Tibial artery (tissue), 4 donors: ENCODE data around the gene HCLS1.

Experiments
- DNase-seq, 2 donors: peaks; one replicate each; pipeline ENCODE4 v3.0.0-alpha.2; 2019
- H3K27ac ChIP-seq, 2 donors: fragments of 200-600 bp; sonication (generic) in 1 of 2; 1 replicate in 1 of 2; 2 replicates in 1 of 2; pipeline ENCODE4 v1.5.1; 2018 to 2019; ENCODE audit warnings: mild to moderate bottlenecking in 1 of 2
- H3K27me3 ChIP-seq, 2 donors: fragments of 200-600 bp; sonication (generic) in 1 of 2; one replicate each; pipeline versions ENCODE4 v1.5.1 to v1.6.0; 2016 to 2019
- H3K36me3 ChIP-seq, 3 donors: fragments of 200-600 bp; sonication (generic) in 2 of 3; one replicate each; pipeline ENCODE4 v1.5.1; 2016 to 2019; ENCODE audit warnings: mild to moderate bottlenecking in 2 of 3
- H3K4me1 ChIP-seq, 4 donors: fragments of 200-600 bp; sonication (generic) in 2 of 4; 1 replicate in 3 of 4; 2 replicates in 1 of 4; pipeline ENCODE4 v1.5.1; 2016 to 2019
- H3K4me3 ChIP-seq, 2 donors: fragments of 200-600 bp; sonication (generic) in 1 of 2; 1 replicate in 1 of 2; 2 replicates in 1 of 2; pipeline ENCODE4 v1.5.1; 2018 to 2019; ENCODE audit warnings: mild to moderate bottlenecking in 2 of 2
- H3K9me3 ChIP-seq, 3 donors: fragments of 200-600 bp; sonication (generic) in 1 of 3; one replicate each; pipeline ENCODE4 v1.5.1; 2016 to 2019
- intact Hi-C: fragments of 100-400 bp; cut with DNase I; formaldehyde crosslinking; loops from one replicate; pipeline ENCODE4 v1.15.0; 2023; ENCODE audit warnings: low total_unique reads
- TF ChIP-seq, protein P1 (sequence below), 2 experiments: fragments of 200-600 bp in 1 of 2; fragments of 450-650 bp in 1 of 2; IDR thresholded peaks; one replicate each; pipeline ENCODE4 v1.5.1; 2017 to 2019; ENCODE audit warnings: antibody characterized with exemption in 2 of 2, mild to moderate bottlenecking in 1 of 2, moderate library complexity in 1 of 2

HCLS1 gene

DNA sequence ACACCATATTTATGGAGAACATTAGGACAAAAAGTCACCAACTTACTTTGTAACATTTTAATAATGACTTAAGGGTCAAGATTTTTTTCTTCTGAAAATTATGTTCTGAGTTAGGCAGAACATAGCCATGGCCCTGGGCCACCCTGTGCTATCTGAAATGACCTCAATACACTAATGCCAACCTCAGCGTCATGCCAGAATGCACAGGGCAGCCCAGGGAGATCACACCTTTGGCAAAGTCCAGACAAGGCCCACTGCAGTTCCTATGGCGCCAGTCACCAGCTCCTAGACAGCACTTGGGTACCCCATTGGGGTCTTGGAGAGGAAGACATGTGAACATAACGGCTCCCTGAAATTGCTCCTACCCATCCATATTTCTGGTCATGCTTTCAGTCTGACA is 33.1 kb downstream of the HCLS1 start:
- Histone ChIP-seq H3K36me3 (no peaks in the 10 kb centered on the region), H3K4me3 (no peak overlapping the region), H3K27ac (no peak overlapping the region), H3K9me3 (no peaks in the 10 kb centered on the region), H3K27me3 (no peaks in the 10 kb centered on the region), H3K4me1 (no peaks in the 10 kb centered on the region)
- TF ChIP-seq, protein P1, sequence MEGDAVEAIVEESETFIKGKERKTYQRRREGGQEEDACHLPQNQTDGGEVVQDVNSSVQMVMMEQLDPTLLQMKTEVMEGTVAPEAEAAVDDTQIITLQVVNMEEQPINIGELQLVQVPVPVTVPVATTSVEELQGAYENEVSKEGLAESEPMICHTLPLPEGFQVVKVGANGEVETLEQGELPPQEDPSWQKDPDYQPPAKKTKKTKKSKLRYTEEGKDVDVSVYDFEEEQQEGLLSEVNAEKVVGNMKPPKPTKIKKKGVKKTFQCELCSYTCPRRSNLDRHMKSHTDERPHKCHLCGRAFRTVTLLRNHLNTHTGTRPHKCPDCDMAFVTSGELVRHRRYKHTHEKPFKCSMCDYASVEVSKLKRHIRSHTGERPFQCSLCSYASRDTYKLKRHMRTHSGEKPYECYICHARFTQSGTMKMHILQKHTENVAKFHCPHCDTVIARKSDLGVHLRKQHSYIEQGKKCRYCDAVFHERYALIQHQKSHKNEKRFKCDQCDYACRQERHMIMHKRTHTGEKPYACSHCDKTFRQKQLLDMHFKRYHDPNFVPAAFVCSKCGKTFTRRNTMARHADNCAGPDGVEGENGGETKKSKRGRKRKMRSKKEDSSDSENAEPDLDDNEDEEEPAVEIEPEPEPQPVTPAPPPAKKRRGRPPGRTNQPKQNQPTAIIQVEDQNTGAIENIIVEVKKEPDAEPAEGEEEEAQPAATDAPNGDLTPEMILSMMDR (IDR thresholded peaks at IDR 0.05): no peak
- no peak for DNase-seq
- intact Hi-C loops: no loop called here

DNA sequence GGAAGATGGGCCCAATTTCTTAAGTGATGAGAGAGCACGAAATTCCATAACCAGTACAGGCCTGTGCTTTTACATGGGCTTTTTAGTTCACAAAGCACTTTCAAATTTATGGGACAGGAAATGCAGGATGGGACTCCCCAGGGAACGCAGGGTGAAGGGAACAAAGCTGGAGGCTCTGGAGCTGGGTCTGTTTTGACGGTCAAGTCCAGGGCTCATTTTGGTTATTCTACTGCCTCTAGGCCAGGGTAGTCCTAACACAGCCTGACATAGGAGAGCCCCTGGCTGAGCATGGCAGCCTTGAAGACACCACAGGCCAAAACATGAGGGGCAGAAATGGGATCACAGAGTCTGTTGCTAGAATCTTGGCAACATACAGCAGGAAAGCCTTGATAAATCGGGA is 33.5 kb downstream of the HCLS1 start:
- TF ChIP-seq, protein P1 (IDR thresholded peaks at IDR 0.05): no peak

DNA sequence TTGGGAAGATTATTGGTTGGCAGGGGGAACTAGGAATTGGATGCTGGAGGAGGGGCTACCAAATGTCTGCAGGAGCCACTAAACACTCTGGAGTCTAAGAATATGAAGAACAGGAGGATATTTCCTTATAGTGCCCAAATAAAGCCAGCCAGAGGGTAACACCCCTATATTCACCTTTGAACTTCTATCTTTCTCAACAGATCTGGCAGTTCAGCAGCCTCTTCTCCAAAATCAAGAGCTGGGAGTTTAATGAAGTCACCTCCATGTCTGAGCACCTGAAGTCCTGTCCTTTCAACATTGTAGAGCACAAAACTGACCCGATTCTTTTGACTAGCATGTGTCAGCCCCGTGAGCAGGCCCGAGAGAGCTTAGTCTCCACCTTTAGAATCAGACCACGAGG is 34.2 kb downstream of the HCLS1 start:
- intact Hi-C loops: no loop called here
- Histone ChIP-seq H3K9me3 (no peaks in the 10 kb centered on the region), H3K27ac (no peak overlapping the region), H3K4me3 (no peak overlapping the region), H3K27me3 (no peaks in the 10 kb centered on the region), H3K4me1 (no peaks in the 10 kb centered on the region), H3K36me3 (no peaks in the 10 kb centered on the region)
- TF ChIP-seq, protein P1 (IDR thresholded peaks at IDR 0.05): no peak
- DNase-seq: no peak

More for the DNA sequence above, 33.5 kb downstream of the HCLS1 start:
- Histone ChIP-seq H3K36me3 (no peaks in the 10 kb centered on the region), H3K27me3 (no peaks in the 10 kb centered on the region), H3K9me3 (no peaks in the 10 kb centered on the region), H3K27ac (no peak overlapping the region), H3K4me3 (no peak overlapping the region), H3K4me1 (no peaks in the 10 kb centered on the region)
- intact Hi-C loops: no loop called here
- no peak for DNase-seq

DNA sequence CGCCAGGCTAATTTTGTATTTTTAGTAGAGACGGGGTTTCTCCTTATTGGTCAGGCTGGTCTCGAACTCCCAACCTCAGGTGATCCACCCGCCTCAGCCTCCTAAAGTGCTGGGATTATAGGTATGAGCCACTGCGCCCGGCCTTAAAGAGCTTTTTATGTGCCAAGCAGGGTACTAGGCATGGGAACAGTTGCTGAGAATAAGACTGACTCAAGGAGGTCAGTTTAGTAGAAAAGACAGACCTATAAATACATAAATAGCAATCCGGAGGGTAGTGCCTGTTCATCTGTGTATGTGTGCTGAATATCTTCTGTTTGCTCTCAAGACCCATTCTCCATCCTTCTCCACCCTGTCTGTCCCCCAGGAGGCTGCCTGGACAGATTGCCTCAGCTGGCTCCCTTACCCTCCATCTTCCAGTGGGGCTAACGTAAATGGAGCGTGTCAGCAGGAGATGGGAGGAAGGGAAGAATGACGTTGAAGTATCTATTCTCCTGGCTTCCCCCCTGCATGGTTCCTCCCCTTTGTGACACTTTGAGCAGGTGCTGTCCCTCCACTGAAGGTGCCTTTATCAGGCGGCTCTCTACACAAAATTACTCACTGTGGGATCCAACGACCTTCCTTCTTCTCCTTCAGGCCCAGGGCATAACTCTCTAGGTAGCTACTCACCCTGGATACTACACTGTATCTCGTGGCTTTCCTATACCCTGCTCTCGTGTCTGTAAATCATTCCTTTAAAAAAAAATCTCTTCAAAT is 36.4 kb downstream of the HCLS1 start:
- Histone ChIP-seq H3K4me3 (no peak overlapping the region), H3K36me3 (no peaks in the 10 kb centered on the region), H3K4me1 (no peaks in the 10 kb centered on the region), H3K27ac (no peak overlapping the region), H3K9me3 (no peaks in the 10 kb centered on the region), H3K27me3 (no peaks in the 10 kb centered on the region)
- no peak for DNase-seq
- intact Hi-C loops: no loop called here
- TF ChIP-seq, protein P1 (IDR thresholded peaks at IDR 0.05): no peak

DNA sequence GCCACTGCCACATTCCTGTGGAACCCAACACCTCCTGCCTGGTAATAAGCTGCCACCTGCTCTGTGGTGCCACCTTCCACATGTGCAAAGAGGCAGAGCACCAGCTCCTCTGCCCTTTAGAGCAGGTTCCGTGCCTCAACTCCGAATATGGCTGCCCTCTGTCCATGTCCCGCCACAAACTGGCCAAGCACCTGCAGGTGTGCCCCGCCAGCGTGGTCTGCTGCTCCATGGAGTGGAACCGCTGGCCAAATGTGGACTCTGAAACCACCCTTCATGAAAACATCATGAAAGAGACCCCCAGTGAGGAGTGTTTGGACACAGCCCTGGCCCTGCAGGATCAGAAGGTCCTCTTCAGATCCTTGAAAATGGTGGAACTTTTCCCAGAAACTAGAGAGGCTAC is 39.2 kb downstream of the HCLS1 start:
- Histone ChIP-seq H3K27me3 (no peaks in the 10 kb centered on the region), H3K27ac (no peak overlapping the region), H3K36me3 (no peaks in the 10 kb centered on the region), H3K4me3 (no peak overlapping the region), H3K4me1 (no peaks in the 10 kb centered on the region), H3K9me3 (no peaks in the 10 kb centered on the region)
- intact Hi-C loops: no loop called here
- TF ChIP-seq, protein P1 (IDR thresholded peaks at IDR 0.05): no peak
- DNase-seq: no peak
